GM12875 (cell line): ENCODE measurements around the gene SRGAP1.

ENCODE experiments used
- H3K4me3 ChIP-seq: one replicate; pipeline ENCODE4 v1.5.1; 2011; ENCODE audit warnings: low read depth, low read length, control low read depth
- CTCF ChIP-seq: IDR thresholded peaks from 2 replicates; pipeline ENCODE4 v1.5.1; 2011; ENCODE audit warnings: low read depth, mild to moderate bottlenecking, control low read depth, inconsistent platforms, low read length, moderate library complexity, borderline replicate concordance; ENCODE audit not compliant: insufficient read depth

SRGAP1 gene

GRCh38 chr12:64056741-64057140 is 212.2 kb downstream of the SRGAP1 start:
- no peak overlapping the region for H3K4me3 ChIP-seq
- no peak for TF ChIP-seq CTCF

GRCh38 chr12:64057706-64058105 is 213.2 kb downstream of the SRGAP1 start:
- no peak overlapping the region for H3K4me3 ChIP-seq
- TF ChIP-seq CTCF = no peak

GRCh38 chr12:64058541-64059265 is 214.2 kb downstream of the SRGAP1 start:
- TF ChIP-seq CTCF = no peak
- no peak overlapping the region for H3K4me3 ChIP-seq

- no peak for TF ChIP-seq CTCF
- H3K4me3 ChIP-seq = no peak overlapping the region
These were observed 215.2 kb downstream of the SRGAP1 start for GRCh38 chr12:64059685-64060084.

- TF ChIP-seq CTCF = no peak
- H3K4me3 ChIP-seq = no peak overlapping the region
These were observed 217.4 kb downstream of the SRGAP1 start for GRCh38 chr12:64061868-64062375.

- TF ChIP-seq CTCF = no peak
- H3K4me3 ChIP-seq = no peak overlapping the region
These were observed 218.6 kb downstream of the SRGAP1 start for GRCh38 chr12:64063121-64063520.

GRCh38 chr12:64064240-64064639 is 219.7 kb downstream of the SRGAP1 start:
- no peak overlapping the region for H3K4me3 ChIP-seq
- no peak for TF ChIP-seq CTCF
